HG03066 (cell line): ENCODE measurements around the gene TPGS1.

Experiments
- ATAC-seq: cut with Tn5 transposase; IDR thresholded peaks from one replicate; pipeline ENCODE4 v1.9.1; 2021; ENCODE audit warnings: low read depth; ENCODE audit not compliant: unreplicated experiment

Gene TPGS1

DNA sequence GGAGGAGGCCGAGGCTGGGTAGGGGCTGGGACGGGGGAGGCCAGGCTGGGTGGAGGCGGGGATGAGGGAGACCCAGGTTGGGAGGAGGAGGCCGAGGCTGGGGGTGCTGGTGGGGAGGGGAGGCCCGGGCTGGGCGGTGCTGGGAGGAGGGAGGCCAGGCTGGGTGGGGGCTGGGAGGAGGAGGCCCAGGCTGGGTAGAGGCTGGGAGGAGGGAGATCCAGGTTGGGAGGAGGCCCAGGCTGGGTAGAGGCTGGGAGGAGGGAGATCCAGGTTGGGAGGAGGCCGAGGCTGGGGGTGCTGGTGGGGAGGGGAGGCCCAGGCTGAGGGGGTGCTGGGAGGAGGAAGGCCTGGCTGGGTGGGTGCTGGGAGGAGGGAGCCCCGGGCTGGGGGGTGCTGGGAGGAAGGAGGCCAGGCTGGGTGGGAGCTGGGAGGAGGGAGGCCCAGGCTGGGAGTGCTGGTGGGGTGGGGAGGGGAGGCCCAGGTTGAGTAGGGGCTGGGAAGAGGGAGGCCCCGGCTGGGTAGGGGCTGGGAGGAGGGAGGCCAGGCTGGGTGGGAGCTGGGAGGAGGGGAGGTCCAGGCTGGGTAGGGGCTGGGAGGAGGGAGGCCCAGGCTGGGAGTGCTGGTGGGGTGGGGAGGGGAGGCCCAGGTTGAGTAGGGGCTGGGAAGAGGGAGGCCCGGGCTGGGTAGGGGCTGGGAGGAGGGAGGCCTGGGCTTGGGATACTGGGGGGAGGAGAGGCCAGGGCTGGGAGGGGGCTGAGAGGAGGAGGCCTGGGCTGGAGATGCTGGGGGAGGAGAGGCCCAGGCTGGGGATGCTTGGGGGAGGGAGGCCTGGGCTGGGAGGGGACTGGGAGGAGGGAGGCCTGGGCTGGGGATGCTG is 10.7 kb downstream of the TPGS1 start:
- no peak for ATAC-seq

DNA sequence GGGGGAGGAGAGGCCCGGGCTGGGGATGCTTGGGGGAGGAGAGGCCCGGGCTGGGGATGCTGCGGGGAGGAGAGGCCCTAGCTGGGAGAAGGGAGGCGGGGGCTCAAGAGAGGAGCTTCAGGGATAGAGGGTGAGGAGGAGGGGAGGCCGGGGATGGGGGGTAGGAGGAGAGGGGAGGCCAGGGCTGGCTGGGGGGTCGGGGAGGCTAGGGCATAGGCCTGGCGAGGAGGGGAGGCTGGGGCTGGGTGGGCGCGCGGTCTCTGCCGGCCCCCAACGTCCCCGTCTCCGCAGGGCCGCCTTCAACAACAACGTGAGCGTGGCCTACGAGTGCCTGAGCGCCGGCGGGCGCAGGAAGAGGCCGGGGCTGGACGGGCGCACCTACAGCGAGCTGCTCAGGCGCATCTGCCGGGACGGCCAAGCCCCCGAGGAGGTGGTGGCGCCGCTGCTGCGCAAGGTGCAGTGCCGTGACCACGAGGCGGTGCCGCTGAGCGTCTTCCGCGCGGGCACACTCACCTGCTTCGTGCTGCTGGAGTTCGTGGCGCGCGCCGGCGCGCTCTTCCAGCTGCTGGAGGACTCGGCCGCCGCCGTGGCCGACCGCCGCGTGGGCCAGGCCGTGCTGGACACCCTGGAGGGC is 11.4 kb downstream of the TPGS1 start:
- no peak for ATAC-seq

DNA sequence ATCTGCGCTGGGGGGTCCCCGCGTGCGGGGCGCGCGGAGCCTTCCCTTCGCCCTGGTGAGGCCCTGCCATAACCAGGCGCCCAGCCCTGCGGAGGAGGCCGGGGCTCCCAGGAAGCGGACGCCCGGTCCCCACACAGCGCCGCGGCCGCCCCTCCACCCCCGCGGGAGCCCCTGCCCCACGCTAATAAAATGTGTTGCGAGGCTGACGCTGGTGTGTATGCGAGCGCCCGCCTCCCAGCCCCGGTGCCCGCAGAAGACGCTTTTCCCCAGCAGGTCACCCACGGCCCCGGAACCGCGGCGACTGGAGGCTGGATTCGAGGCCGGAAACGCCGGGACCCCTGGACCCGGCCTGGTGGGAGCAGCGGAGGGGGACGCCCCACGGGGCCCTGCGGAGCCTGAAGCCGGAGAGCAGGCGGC is 12.2 kb downstream of the TPGS1 start:
- no peak for ATAC-seq

DNA sequence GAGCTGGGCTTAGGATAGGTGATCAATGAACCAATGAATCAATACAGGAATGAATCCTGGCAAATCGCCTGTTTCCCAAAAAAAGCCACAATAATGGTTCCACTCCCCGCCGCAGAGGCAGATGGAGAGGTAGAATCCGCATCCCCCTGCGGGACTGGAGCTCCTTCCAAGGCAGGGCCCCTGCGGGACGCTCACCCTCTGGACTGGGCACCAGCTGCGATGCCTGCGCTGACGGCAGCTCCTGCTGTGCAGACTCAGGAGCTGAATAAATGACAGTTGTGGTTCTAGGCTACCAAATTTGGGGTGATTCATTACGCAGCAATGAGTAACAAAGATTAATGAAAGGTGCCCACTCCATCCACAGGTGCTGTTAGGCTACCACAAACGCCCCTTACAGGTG is 15.4 kb downstream of the TPGS1 start:
- ATAC-seq: no peak

DNA sequence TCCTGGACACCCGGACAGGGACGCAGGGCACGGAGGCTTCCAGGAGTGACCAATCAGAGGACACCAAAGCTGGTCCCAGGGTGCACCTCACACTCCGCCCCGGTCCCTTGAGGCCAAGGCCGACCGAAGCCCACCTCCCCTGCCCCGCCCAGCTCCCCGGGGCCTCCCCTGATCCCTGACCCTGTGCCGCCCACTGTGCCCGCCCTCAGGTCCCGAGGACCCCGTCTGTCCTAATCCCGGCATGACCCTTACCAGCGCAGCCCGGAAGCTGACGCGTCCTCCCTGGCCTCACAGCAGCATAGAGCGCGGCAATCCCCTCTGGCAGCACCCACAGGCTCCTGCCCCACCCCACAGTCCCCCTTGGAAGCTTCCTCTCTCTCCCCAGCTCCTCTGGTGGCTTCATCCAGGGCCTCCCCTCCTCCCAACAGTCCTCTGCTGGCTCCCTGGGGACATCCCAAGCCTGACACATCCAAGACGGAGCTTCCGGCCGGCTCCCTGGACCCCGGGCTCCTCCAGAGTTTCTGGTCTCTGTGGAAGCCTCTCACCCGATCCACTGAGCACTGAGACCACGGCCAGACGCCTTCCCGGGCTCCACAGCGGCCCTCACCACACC is 16.9 kb downstream of the TPGS1 start:
- ATAC-seq: no peak

DNA sequence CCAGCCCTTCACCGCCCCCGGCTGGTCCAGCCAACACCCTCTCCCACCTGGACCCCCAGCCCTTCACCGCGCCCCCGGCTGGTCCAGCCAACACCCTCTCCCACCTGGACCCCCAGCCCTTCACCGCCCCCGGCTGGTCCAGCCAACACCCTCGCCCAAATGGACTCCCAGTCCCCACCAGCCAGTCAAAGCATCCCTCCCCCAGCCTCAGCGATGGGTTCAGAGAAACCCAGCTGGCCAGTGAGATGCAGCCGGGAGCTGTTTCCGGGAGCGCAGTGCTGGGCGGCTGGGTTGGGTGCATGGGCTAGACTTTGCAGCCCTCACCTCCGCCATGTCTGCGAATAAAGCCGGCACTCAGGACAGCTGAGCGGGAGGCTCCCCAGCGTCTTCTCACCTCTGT is 17.7 kb downstream of the TPGS1 start:
- no peak for ATAC-seq

DNA sequence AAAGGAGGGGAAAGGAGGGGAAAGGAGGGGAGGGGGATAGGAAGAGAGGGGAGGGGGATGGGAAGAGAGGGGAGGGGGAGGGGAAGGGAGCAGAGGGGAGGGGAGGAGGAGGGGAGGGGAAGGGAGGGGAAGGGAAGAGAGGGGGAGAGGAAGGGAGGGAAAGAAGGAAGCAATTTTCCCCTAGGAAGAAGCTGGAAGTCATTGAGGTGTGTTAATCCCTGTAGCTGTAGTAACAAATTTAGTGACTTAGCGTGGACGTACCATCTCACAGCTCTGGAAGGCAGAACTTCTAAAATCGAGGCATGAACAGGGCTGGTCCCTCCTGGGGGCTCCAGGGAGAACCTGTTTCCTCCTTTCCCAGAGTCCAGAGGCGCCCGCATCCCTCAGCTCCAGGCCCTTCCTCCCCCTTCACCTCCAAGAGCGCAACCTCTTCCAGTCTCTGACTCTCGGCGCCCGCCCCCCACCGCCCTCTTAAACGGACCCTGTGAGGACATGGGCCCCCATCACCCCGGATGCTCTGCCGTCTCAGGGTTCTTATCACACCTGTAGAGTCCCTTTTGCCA is 18.6 kb downstream of the TPGS1 start:
- ATAC-seq: no peak

GRCh38 chr19:530134-531008 is 23.1 kb downstream of the TPGS1 start:
- ATAC-seq: no peak

GRCh38 chr19:531009-531752 is 23.9 kb downstream of the TPGS1 start:
- ATAC-seq: peak; percentile 65

DNA sequence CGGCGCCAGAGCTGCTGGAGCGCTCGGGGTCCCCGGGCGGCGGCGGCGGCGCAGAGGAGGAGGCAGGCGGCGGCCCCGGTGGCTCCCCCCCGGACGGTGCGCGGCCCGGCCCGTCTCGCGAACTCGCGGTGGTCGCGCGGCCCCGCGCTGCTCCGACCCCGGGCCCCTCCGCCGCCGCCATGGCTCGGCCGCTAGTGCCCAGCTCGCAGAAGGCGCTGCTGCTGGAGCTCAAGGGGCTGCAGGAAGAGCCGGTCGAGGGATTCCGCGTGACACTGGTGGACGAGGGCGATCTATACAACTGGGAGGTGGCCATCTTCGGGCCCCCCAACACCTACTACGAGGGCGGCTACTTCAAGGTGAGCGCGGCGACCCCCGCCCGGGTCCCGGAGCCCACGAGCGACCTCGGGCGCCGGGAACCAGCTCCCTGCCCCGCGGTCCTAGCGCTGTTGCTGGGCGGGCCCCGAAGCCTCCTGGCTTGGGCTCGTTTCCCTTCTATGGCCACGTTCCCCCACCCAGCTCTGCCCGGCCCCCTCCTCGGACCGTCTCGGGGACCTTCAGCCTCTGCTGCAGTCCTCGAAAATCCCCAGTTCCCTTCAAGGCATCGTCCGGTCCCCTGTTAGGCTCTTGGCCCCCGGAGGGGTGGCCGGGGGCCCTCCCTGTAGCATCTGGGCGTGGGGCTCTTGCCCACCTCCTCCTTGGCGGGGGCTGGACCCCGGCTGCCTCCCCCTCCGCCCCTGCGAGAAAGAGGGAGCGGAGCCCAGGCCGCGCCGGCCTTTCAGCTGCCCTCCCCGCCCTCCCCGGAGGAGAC is 24.7 kb downstream of the TPGS1 start, which contains the start of gene CDC34:
CDC34 (plus strand) TSS at position 8 of the 808 bp plus-strand sequence; CDS start at position 180, 172 bp downstream.
- ATAC-seq: peak; percentile 25

- ATAC-seq: no peak
Measured at GRCh38 chr19:532561-533363, 25.5 kb downstream of the TPGS1 start.

DNA sequence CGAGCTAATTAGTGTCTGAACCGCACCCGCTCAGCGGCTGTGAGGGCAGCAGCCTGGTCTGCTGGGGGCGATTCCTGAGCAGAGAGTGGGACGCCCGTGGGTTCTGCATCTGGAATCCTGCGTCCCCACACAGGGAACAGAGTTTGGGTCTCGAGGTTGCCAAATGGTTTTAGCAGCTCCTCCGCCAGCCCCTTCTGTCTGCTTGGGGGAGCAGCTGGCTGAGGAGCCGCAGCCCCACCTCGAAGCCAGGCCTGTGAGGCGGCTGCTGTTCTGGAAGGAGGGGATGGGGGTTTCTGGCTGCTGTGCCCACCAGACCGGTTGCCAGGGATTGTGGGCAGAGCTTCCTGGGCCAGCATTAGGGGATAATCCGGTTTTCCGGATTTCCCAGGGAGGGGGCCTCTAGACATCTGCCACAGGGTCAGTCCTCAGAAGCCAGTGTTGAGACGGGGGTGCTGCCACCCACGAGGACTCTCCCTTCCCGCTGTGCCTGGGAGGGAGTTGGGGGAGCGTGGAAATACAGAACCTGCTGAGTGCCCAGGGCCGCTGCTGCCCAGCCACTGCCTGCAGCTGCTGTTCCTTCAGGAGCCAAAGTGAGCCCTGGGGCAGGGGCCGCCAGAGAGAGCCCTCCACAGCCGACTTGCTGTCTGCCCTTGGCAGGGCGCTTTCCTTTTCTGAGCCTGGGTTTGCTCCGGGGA is 26.2 kb downstream of the TPGS1 start:
- no peak for ATAC-seq

DNA sequence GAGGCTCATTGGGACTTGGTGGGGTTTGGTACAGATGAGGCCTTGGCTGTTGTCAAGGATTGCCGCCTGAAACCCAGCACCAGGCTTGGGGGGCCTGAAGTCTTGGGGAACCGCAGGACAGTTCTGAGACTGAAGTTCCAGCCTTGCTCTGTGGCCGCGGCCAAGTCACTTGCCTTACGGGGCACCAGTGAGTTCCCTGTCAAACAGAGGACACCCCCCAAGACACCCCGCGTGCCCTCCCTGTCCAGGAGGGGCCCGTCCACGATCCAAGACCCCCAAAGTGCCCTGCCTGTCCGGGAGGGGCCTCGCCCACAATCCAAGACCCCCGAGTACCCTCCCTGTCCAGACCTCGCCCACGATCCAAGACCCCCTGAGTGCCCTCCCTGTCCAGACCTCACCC is 26.8 kb downstream of the TPGS1 start:
- ATAC-seq: no peak

GRCh38 chr19:535017-535835 is 27.9 kb downstream of the TPGS1 start:
- no peak for ATAC-seq

DNA sequence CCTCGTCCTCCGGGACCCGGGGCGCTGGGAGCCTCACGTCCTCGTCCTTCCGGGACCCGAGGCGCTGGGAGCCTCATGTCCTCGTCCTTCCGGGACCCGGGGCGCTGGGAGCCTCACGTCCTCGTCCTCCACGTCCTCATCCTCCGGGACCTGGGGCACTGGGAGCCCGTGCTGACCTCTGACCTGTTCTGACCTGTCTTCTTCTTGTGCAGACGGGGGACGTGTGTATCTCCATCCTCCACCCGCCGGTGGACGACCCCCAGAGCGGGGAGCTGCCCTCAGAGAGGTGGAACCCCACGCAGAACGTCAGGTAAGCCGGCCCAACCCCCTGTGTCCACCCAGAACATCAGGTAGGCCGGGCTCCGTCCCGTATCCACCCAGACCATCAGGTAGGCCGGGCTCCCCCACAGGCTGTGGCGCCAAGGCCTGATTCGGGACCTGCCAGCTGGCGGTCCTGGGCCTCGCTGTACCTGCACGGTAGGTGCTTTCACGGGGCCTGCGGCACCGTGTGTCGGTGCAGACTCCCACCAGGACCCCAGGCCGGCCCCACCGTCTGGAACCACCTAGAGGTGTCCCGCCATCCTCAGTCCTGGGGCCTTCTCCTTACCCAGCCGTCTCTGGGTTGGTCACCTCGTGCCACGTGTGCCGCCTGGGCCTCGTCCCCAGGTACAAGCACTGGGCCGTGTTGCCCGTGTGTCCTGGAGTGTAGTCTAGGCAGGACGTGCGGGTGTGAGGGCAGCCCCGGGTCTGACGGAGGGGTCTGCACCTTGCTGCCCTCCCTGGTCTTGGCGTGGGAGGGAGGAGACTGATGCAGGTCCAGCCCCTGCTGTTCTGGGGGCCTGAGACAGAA is 29.0 kb downstream of the TPGS1 start:
- no peak for ATAC-seq
